ENCODE data around the gene TRRAP.

TRRAP gene

GRCh38 chr7:99029466-99030435 is 151.4 kb downstream of the TRRAP start:
- Mint-ChIP-seq H3K27ac (no peak overlapping the region), H3K27me3 (no peaks in the 10 kb centered on the region), H3K4me3 (no peak overlapping the region), H3K9me3 (no peaks in the 10 kb centered on the region), H3K36me3 (peaks cover 29% of the 10 kb centered on the region), H3K4me1 (no peaks in the 10 kb centered on the region)
- CTCF ChIA-PET, result no interaction called here
- no peak for DNase-seq

DNA sequence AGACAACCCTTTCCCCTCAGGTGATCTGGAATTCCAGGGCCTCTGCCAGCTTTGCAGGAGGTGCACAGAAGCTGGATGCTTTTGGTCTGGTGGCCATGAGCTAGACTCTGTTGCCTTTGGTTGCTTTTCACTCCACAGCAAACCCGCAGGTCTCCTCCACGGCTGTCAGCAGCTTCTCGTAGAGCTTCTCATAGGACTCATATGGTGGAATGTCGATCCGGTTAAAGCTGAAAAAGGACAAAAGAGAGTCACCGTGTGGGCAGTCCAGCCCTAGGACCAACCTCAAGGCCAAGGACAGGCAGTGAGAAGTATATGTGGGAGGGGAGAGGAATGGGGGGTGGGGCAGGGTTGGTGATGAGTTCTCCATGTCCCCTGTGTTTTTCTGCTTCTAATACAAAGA is 152.1 kb downstream of the TRRAP start:
- Mint-ChIP-seq H3K36me3 (peaks cover 31% of the 10 kb centered on the region), H3K4me3 (no peak overlapping the region), H3K27me3 (no peaks in the 10 kb centered on the region), H3K4me1 (no peaks in the 10 kb centered on the region), H3K9me3 (no peaks in the 10 kb centered on the region), H3K27ac (no peak overlapping the region)
- DNase-seq, result no peak
- CTCF ChIA-PET, result no interaction called here

GRCh38 chr7:99030951-99031350 is 152.6 kb downstream of the TRRAP start:
- H3K27ac Mint-ChIP-seq, result no peak overlapping the region
- no peaks in the 10 kb centered on the region for H3K27me3 Mint-ChIP-seq
- H3K4me3 Mint-ChIP-seq, result no peak overlapping the region
- no peak for DNase-seq
- H3K4me1 Mint-ChIP-seq, result no peaks in the 10 kb centered on the region
- peaks cover 36% of the 10 kb centered on the region for H3K36me3 Mint-ChIP-seq
- CTCF ChIA-PET, result no interaction called here
- H3K9me3 Mint-ChIP-seq, result no peaks in the 10 kb centered on the region

- no peak for DNase-seq
- Mint-ChIP-seq H3K27me3 (no peaks in the 10 kb centered on the region), H3K36me3 (peaks cover 41% of the 10 kb centered on the region), H3K9me3 (no peaks in the 10 kb centered on the region), H3K27ac (no peak overlapping the region), H3K4me1 (no peaks in the 10 kb centered on the region), H3K4me3 (no peak overlapping the region)
- CTCF ChIA-PET, result no interaction called here
Observed at GRCh38 chr7:99031496-99031895, 153.2 kb downstream of the TRRAP start.

- CTCF ChIA-PET, result no interaction called here
- Mint-ChIP-seq H3K36me3 (peaks cover 50% of the 10 kb centered on the region), H3K4me1 (no peaks in the 10 kb centered on the region), H3K4me3 (no peak overlapping the region), H3K9me3 (no peaks in the 10 kb centered on the region), H3K27ac (no peak overlapping the region), H3K27me3 (no peaks in the 10 kb centered on the region)
- no peak for DNase-seq
Observed at GRCh38 chr7:99032928-99033327, 154.6 kb downstream of the TRRAP start.

GRCh38 chr7:99033765-99034164 is 155.4 kb downstream of the TRRAP start:
- Mint-ChIP-seq H3K36me3 (peaks cover 56% of the 10 kb centered on the region), H3K9me3 (no peaks in the 10 kb centered on the region), H3K4me1 (no peaks in the 10 kb centered on the region)

DNA sequence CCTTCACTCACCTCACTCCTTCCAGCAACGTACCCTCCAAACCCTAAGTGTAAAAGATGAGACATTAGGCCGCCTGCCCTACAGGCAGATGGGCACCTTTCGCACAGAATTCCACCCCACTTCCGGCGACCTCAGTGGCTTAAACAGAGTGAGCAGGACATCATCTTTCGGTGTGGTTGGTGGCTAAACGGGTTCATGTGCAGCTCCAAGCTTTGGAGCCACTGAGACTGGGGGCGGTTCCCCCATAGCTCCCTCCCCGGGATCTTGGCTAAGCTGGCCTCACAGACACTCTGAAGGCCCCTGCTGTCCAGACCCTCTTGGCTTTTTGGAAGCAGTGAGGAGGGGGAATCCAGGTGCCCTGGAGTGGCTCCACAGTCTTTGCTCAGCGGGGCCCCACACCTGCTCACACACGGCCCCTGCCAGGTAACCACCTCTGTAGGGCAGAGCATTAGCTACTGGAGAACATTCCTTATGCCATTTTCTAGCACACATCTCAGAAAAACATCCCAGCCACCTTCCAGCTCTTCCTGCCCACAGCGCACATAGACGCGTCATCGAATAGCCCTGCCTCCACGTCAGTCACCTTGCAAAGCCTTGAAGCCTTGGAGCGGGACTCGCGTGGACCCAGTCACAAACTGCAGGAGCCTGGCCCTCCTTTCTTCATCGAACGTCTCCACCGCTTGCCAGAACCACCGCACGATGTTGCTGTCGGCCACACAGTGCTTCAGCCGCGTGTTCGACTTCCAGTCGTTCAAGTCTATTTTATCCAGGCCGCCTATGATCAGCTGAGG is 156.8 kb downstream of the TRRAP start:
- CTCF ChIA-PET, result interaction anchor here (8.6 kb wide), 1 partner anchor 277 kb away, joined by 76 read pairs; no protein-coding TSS in a partner anchor
- H3K27ac Mint-ChIP-seq, result no peak overlapping the region

More at GRCh38 chr7:99033765-99034164, 155.4 kb downstream of the TRRAP start:
- CTCF ChIA-PET, result no interaction called here
- H3K4me3 Mint-ChIP-seq, result no peak overlapping the region
- H3K27ac Mint-ChIP-seq, result no peak overlapping the region
- no peaks in the 10 kb centered on the region for H3K27me3 Mint-ChIP-seq
- no peak for DNase-seq

GRCh38 chr7:99035723-99036545 is 157.6 kb downstream of the TRRAP start:
- no peak overlapping the region for H3K27ac Mint-ChIP-seq
- no peak overlapping the region for H3K4me3 Mint-ChIP-seq

More for the DNA sequence above, 156.8 kb downstream of the TRRAP start:
- Mint-ChIP-seq H3K27me3 (no peaks in the 10 kb centered on the region), H3K4me3 (no peak overlapping the region), H3K9me3 (no peaks in the 10 kb centered on the region), H3K4me1 (no peaks in the 10 kb centered on the region), H3K36me3 (peaks cover 50% of the 10 kb centered on the region)
- DNase-seq, result no peak

GRCh38 chr7:99036546-99037111 is 158.3 kb downstream of the TRRAP start:
- no peak overlapping the region for H3K4me3 Mint-ChIP-seq
- H3K4me1 Mint-ChIP-seq, result no peaks in the 10 kb centered on the region
- DNase-seq, result no peak
- CTCF ChIA-PET, result interaction anchor here (8.6 kb wide), 1 partner anchor 275 kb away, joined by 76 read pairs; no protein-coding TSS in a partner anchor
- no peaks in the 10 kb centered on the region for H3K9me3 Mint-ChIP-seq
- H3K27ac Mint-ChIP-seq, result no peak overlapping the region
- peaks cover 50% of the 10 kb centered on the region for H3K36me3 Mint-ChIP-seq
- H3K27me3 Mint-ChIP-seq, result no peaks in the 10 kb centered on the region

More at GRCh38 chr7:99035723-99036545, 157.6 kb downstream of the TRRAP start:
- no peak for DNase-seq
- Mint-ChIP-seq H3K9me3 (no peaks in the 10 kb centered on the region), H3K36me3 (peaks cover 56% of the 10 kb centered on the region), H3K4me1 (no peaks in the 10 kb centered on the region), H3K27me3 (no peaks in the 10 kb centered on the region)
- CTCF ChIA-PET, result interaction anchor here (8.6 kb wide), 1 partner anchor 276 kb away, joined by 76 read pairs; no protein-coding TSS in a partner anchor

GRCh38 chr7:99037327-99037940 is 159.1 kb downstream of the TRRAP start:
- no peak overlapping the region for H3K27ac Mint-ChIP-seq
- H3K4me1 Mint-ChIP-seq, result no peaks in the 10 kb centered on the region
- CTCF ChIA-PET, result interaction anchor here (8.6 kb wide), 1 partner anchor 274 kb away, joined by 76 read pairs; no protein-coding TSS in a partner anchor
- no peaks in the 10 kb centered on the region for H3K9me3 Mint-ChIP-seq
- no peak overlapping the region for H3K4me3 Mint-ChIP-seq
- H3K36me3 Mint-ChIP-seq, result peaks cover 51% of the 10 kb centered on the region
- no peaks in the 10 kb centered on the region for H3K27me3 Mint-ChIP-seq
- DNase-seq, result no peak

DNA sequence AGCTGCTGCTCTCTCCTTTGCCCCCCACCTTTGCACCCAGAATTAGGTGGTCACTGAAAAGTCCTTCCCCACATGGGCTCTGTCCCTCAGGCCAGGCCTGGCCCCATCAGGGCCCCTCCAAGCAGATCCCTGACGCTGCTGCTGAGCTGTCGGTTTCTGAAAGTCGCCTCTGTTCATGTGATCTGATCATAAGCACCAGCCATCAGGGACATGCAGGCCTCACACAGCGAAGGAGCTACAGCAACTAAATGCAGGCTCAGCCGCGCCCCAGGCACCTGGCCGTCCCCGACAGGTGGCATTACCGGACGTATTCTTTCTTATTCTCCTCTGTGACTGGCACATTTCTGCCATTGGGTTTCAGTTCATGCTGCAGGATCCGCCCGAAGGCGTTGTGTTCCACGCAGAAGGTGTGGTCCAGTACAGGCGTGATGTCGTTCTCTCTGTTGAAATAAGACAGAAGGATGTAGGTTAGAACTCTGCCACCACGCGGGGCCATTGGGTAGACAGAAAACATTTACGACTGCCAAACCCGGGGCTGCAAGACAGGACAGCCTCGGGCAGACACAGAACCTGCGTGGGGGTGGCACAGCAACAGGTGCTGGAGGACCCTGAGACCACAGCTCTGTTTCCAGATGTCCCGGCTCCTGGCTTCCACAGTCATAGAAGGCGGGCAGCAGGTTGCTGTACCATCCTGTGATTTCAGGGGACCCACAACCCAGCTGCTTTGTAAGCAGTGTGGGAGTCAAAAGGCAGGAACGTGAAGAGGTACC is 159.9 kb downstream of the TRRAP start:
- Mint-ChIP-seq H3K36me3 (peaks cover 56% of the 10 kb centered on the region), H3K27me3 (no peaks in the 10 kb centered on the region), H3K9me3 (no peaks in the 10 kb centered on the region), H3K27ac (no peak overlapping the region), H3K4me3 (no peak overlapping the region), H3K4me1 (no peaks in the 10 kb centered on the region)
- CTCF ChIA-PET, result interaction anchor here (8.6 kb wide), 1 partner anchor 274 kb away, joined by 76 read pairs; no protein-coding TSS in a partner anchor
- DNase-seq, result no peak

- no peak overlapping the region for H3K4me3 Mint-ChIP-seq
- H3K27ac Mint-ChIP-seq, result no peak overlapping the region
- no peaks in the 10 kb centered on the region for H3K9me3 Mint-ChIP-seq
- no peak for DNase-seq
- H3K4me1 Mint-ChIP-seq, result no peaks in the 10 kb centered on the region
- CTCF ChIA-PET, result interaction anchor here (8.6 kb wide), 1 partner anchor 272 kb away, joined by 76 read pairs; no protein-coding TSS in a partner anchor
- H3K36me3 Mint-ChIP-seq, result peaks cover 61% of the 10 kb centered on the region
- H3K27me3 Mint-ChIP-seq, result no peaks in the 10 kb centered on the region
Observed at GRCh38 chr7:99039384-99039891, 161.1 kb downstream of the TRRAP start.

Measured in activated naive CD4-positive, alpha-beta T cell treated with anti-CD3 and anti-CD28 coated beads, Interleukin-2, amount 10 ng/mL, durations not matched to agents 7 days and 5 days (primary cell).